Testis (tissue), 3 donors: ENCODE results near the gene STARD7. TPM values are rescaled to one million over a fixed set of nuclear protein-coding genes. Genes with fewer than 3 reads are reported as not detected.

Source experiments
- DNase-seq: peaks from one replicate; pipeline ENCODE4 v3.0.0-alpha.2; 2019
- H3K27ac ChIP-seq, 2 donors: fragments of 200-600 bp; sonication (generic); one replicate each; pipeline ENCODE4 v1.5.1; 2019
- H3K27me3 ChIP-seq: fragments of 200-600 bp; sonication (generic); one replicate; pipeline ENCODE4 v1.5.1; 2019
- H3K36me3 ChIP-seq: fragments of 200-600 bp; sonication (generic); one replicate; pipeline ENCODE4 v1.5.1; 2017; ENCODE audit warnings: low read depth; ENCODE audit errors: missing control alignments
- H3K4me1 ChIP-seq: fragments of 200-600 bp; sonication (generic); one replicate; pipeline ENCODE4 v1.5.1; 2019
- H3K4me3 ChIP-seq, 2 donors: fragments of 200-600 bp; sonication (generic); one replicate each; pipeline ENCODE4 v1.5.1; 2017 to 2019
- H3K9me3 ChIP-seq: fragments of 200-600 bp; sonication (generic); one replicate; pipeline ENCODE4 v1.5.1; 2017
- POLR2A ChIP-seq: fragments of 450-650 bp; IDR thresholded peaks from one replicate; pipeline ENCODE4 v1.6.1; 2017; ENCODE audit warnings: antibody characterized with exemption, mild to moderate bottlenecking, moderate library complexity
- WGBS, 2 donors: methylation state at CpG; one replicate each; pipeline ENCODE4 v1.1.5; 2018; 5-methylcytosine and 5-hydroxymethylcytosine counted together
- intact Hi-C: fragments of 100-400 bp; cut with DNase I; formaldehyde crosslinking; loops from one replicate; pipeline ENCODE4 v1.15.1; 2023; ENCODE audit warnings: low total_unique reads
- polyA plus RNA-seq: library from polyadenylated mRNA; stranded (reverse); fragments of 350-450 nt; fragmentation: Illumina TruSeq; extraction: RNeasy Lipid Tissue Mini Kit (QIAGEN cat#74804); gene quantifications from one replicate; pipeline ENCODE4 v1.2.3, GENCODE V29; 2014; ENCODE audit warnings: low read depth, low replicate concordance; ENCODE audit not compliant: insufficient read depth
- total RNA-seq, 2 donors: library from RNA; depleted of rRNA; stranded (reverse); fragments of >200 nt; gene quantifications; one replicate each; pipeline ENCODE4 v1.2.3, GENCODE V29; 2016
- TF ChIP-seq, protein P1 (sequence below), 3 experiments: fragments of 450-650 bp in 2 of 3; fragments of 200-600 bp in 1 of 3; sonication (generic) in 1 of 3; IDR thresholded peaks; one replicate each; pipeline ENCODE4 v1.5.1; 2016 to 2019; ENCODE audit warnings: antibody characterized with exemption in 3 of 3, mild to moderate bottlenecking in 2 of 3, moderate library complexity in 1 of 3

The STARD7 gene
- total and polyA plus RNA-seq, 3 donors from 2014 or later: 58.0 to 96.2 (median 77.7) TPM

DNA sequence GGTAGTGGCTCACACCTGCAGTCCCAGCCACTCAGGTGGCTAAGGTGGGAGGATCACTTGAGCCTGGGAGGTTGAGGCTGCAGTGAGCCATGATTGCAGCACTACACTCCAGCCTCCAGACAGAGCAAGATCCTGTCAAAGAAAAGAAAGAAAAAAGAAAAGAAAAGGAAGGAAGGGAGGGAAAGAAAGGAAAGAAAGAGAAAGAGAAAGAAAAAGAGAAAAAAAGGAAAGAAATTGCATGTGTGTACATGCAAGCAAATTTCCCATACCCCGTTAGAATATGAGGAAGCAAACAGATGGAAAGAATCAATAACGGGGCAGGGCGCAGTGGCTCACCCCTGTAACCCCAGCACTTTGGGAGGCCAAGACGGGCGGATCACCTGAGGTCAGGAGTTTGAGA, 39.3 kb upstream of the STARD7 start:
- H3K9me3 ChIP-seq: no peaks in the 10 kb centered on the region
- no peak overlapping the region for H3K27ac ChIP-seq
- H3K36me3 ChIP-seq: no peaks in the 10 kb centered on the region
- no peak overlapping the region for H3K4me3 ChIP-seq
- WGBS, 2 donors: 94 to 97% methylated on average over 5 of the region's 5 CpGs
- peaks cover 6% of the 10 kb centered on the region for H3K4me1 ChIP-seq
- no peaks in the 10 kb centered on the region for H3K27me3 ChIP-seq
- TF ChIP-seq, protein P1, sequence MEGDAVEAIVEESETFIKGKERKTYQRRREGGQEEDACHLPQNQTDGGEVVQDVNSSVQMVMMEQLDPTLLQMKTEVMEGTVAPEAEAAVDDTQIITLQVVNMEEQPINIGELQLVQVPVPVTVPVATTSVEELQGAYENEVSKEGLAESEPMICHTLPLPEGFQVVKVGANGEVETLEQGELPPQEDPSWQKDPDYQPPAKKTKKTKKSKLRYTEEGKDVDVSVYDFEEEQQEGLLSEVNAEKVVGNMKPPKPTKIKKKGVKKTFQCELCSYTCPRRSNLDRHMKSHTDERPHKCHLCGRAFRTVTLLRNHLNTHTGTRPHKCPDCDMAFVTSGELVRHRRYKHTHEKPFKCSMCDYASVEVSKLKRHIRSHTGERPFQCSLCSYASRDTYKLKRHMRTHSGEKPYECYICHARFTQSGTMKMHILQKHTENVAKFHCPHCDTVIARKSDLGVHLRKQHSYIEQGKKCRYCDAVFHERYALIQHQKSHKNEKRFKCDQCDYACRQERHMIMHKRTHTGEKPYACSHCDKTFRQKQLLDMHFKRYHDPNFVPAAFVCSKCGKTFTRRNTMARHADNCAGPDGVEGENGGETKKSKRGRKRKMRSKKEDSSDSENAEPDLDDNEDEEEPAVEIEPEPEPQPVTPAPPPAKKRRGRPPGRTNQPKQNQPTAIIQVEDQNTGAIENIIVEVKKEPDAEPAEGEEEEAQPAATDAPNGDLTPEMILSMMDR (IDR thresholded peaks at IDR 0.05): no peak
- no peak for TF ChIP-seq POLR2A
- DNase-seq: no peak
- intact Hi-C loops: no loop called here

GRCh38 chr2:96247009-96247408, 38.4 kb upstream of the STARD7 start:
- 78 to 89% methylated on average over 3 of the region's 3 CpGs for WGBS, 2 donors
- Histone ChIP-seq H3K4me1 (peaks cover 6% of the 10 kb centered on the region), H3K9me3 (no peaks in the 10 kb centered on the region), H3K36me3 (no peaks in the 10 kb centered on the region), H3K27me3 (no peaks in the 10 kb centered on the region), H3K4me3 (no peak overlapping the region), H3K27ac (no peak overlapping the region)
- no peak for TF ChIP-seq POLR2A
- TF ChIP-seq, protein P1 (IDR thresholded peaks at IDR 0.05): no peak
- DNase-seq: no peak
- intact Hi-C loops: no loop called here

- no peak for DNase-seq
- TF ChIP-seq, protein P1 (IDR thresholded peaks at IDR 0.05): no peak
- no peak for TF ChIP-seq POLR2A
- WGBS, 2 donors: 83 to 87% methylated on average over 8 of the region's 8 CpGs
- H3K27ac ChIP-seq: no peak overlapping the region
- H3K27me3 ChIP-seq: no peaks in the 10 kb centered on the region
- H3K4me1 ChIP-seq: peaks cover 6% of the 10 kb centered on the region
- no peak overlapping the region for H3K4me3 ChIP-seq
- no peaks in the 10 kb centered on the region for H3K9me3 ChIP-seq
- no peaks in the 10 kb centered on the region for H3K36me3 ChIP-seq
- intact Hi-C loops: no loop called here
Measured at GRCh38 chr2:96245609-96246390, 37.2 kb upstream of the STARD7 start.

DNA sequence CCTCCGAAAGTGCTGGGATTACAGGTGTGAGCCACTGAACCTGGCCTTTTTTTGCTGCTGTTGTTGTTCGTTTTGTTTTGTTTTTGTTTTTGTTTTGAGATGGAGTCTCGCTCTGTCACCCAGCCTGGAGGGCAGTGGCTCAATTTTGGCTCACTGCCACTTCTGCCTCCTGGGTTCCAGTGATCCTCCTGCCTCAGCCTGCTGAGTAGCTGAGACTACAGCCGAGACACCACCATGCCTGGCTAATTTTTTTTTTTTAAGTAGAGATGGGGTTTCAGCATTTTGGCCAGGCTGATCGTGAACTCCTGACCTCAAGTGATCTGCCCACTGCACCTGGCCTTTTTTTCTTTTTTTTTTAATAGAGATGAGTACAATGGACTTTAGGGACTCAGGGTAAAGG, 35.2 kb upstream of the STARD7 start:
- intact Hi-C loops: no loop called here
- Histone ChIP-seq H3K4me1 (no peaks in the 10 kb centered on the region), H3K4me3 (no peak overlapping the region), H3K36me3 (no peaks in the 10 kb centered on the region), H3K27me3 (no peaks in the 10 kb centered on the region), H3K9me3 (no peaks in the 10 kb centered on the region), H3K27ac (no peak overlapping the region)
- WGBS, 2 donors: 85 to 92% methylated on average over 5 of the region's 5 CpGs
- TF ChIP-seq, protein P1 (IDR thresholded peaks at IDR 0.05): no peak
- no peak for TF ChIP-seq POLR2A
- DNase-seq: no peak
